HUES48 (cell line): ENCODE measurements around the gene PPP1CA.

ENCODE experiments used
- H3K27ac ChIP-seq: one replicate; pipeline ENCODE4 v1.7.0; 2013; ENCODE audit warnings: low read depth, low read length, inconsistent platforms
- H3K27me3 ChIP-seq: 2 replicates; pipeline ENCODE4 v1.6.1; 2013; ENCODE audit warnings: mild to moderate bottlenecking, low read length; ENCODE audit not compliant: control insufficient read depth, insufficient read depth
- H3K36me3 ChIP-seq: 2 replicates; pipeline ENCODE4 v1.6.1; 2013; ENCODE audit warnings: low read length; ENCODE audit not compliant: control insufficient read depth, insufficient read depth
- H3K4me1 ChIP-seq: 2 replicates; pipeline ENCODE4 v1.6.1; 2013; ENCODE audit warnings: mild to moderate bottlenecking, low read length; ENCODE audit not compliant: control insufficient read depth, insufficient read depth
- H3K4me3 ChIP-seq: 2 replicates; pipeline ENCODE4 v1.5.1; 2013; ENCODE audit warnings: mild to moderate bottlenecking, low read depth, low read length
- H3K9ac ChIP-seq: 2 replicates; pipeline ENCODE4 v1.6.1; 2013; ENCODE audit warnings: mild to moderate bottlenecking, low read depth, low read length, moderate library complexity
- H3K9me3 ChIP-seq: 2 replicates; pipeline ENCODE4 v1.6.1; 2013; ENCODE audit warnings: low read length; ENCODE audit not compliant: control insufficient read depth, insufficient read depth

PPP1CA gene

GRCh38 chr11:67387518-67387917, 14.1 kb downstream of the PPP1CA start:
- peaks cover 14% of the 10 kb centered on the region for H3K4me1 ChIP-seq
- H3K9me3 ChIP-seq, result no peaks in the 10 kb centered on the region
- H3K9ac ChIP-seq, result no peak overlapping the region
- no peak overlapping the region for H3K4me3 ChIP-seq
- no peaks in the 10 kb centered on the region for H3K27me3 ChIP-seq
- no peak overlapping the region for H3K27ac ChIP-seq
- no peaks in the 10 kb centered on the region for H3K36me3 ChIP-seq

- no peaks in the 10 kb centered on the region for H3K27me3 ChIP-seq
- H3K9me3 ChIP-seq, result no peaks in the 10 kb centered on the region
- H3K9ac ChIP-seq, result no peak overlapping the region
- H3K36me3 ChIP-seq, result no peaks in the 10 kb centered on the region
- H3K4me3 ChIP-seq, result no peak overlapping the region
- H3K4me1 ChIP-seq, result peaks cover 14% of the 10 kb centered on the region
- H3K27ac ChIP-seq, result no peak overlapping the region
Measured at GRCh38 chr11:67387069-67387468, 14.6 kb downstream of the PPP1CA start.

GRCh38 chr11:67384851-67385366, 16.7 kb downstream of the PPP1CA start:
- Histone ChIP-seq H3K9ac (no peak overlapping the region), H3K27ac (no peak overlapping the region)

GRCh38 chr11:67382276-67383136, 19.2 kb downstream of the PPP1CA start:
- no peak overlapping the region for H3K27ac ChIP-seq

More at GRCh38 chr11:67384851-67385366, 16.7 kb downstream of the PPP1CA start:
- no peaks in the 10 kb centered on the region for H3K36me3 ChIP-seq
- no peaks in the 10 kb centered on the region for H3K27me3 ChIP-seq
- H3K4me3 ChIP-seq, result no peak overlapping the region
- no peaks in the 10 kb centered on the region for H3K9me3 ChIP-seq
- H3K4me1 ChIP-seq, result peaks cover 14% of the 10 kb centered on the region

GRCh38 chr11:67381244-67381972, 20.2 kb downstream of the PPP1CA start:
- no peak overlapping the region for H3K4me3 ChIP-seq

More at GRCh38 chr11:67382276-67383136, 19.2 kb downstream of the PPP1CA start:
- Histone ChIP-seq H3K36me3 (no peaks in the 10 kb centered on the region), H3K4me1 (peaks cover 12% of the 10 kb centered on the region), H3K4me3 (no peak overlapping the region), H3K9ac (no peak overlapping the region), H3K27me3 (peaks cover 1% of the 10 kb centered on the region), H3K9me3 (no peaks in the 10 kb centered on the region)

GRCh38 chr11:67379061-67380058, 22.3 kb downstream of the PPP1CA start:
- no peak overlapping the region for H3K27ac ChIP-seq
- H3K9ac ChIP-seq, result no peak overlapping the region
- H3K9me3 ChIP-seq, result no peaks in the 10 kb centered on the region
- H3K4me1 ChIP-seq, result peaks cover 19% of the 10 kb centered on the region
- no peaks in the 10 kb centered on the region for H3K36me3 ChIP-seq
- H3K27me3 ChIP-seq, result peaks cover 31% of the 10 kb centered on the region
- H3K4me3 ChIP-seq, result no peak overlapping the region

More at GRCh38 chr11:67381244-67381972, 20.2 kb downstream of the PPP1CA start:
- Histone ChIP-seq H3K27ac (no peak overlapping the region), H3K4me1 (peaks cover 6% of the 10 kb centered on the region), H3K36me3 (no peaks in the 10 kb centered on the region), H3K9ac (no peak overlapping the region), H3K9me3 (no peaks in the 10 kb centered on the region), H3K27me3 (peaks cover 12% of the 10 kb centered on the region)

- Histone ChIP-seq H3K4me3 (no peak overlapping the region), H3K36me3 (no peaks in the 10 kb centered on the region), H3K9me3 (no peaks in the 10 kb centered on the region), H3K27me3 (peaks cover 33% of the 10 kb centered on the region), H3K9ac (no peak overlapping the region), H3K27ac (no peak overlapping the region), H3K4me1 (peaks cover 21% of the 10 kb centered on the region)
Measured at GRCh38 chr11:67378544-67378943, 23.1 kb downstream of the PPP1CA start.

GRCh38 chr11:67376873-67377808, 24.5 kb downstream of the PPP1CA start:
- no peak overlapping the region for H3K9ac ChIP-seq
- H3K4me3 ChIP-seq, result no peak overlapping the region
- peaks cover 19% of the 10 kb centered on the region for H3K4me1 ChIP-seq
- H3K27me3 ChIP-seq, result peaks cover 36% of the 10 kb centered on the region
- no peaks in the 10 kb centered on the region for H3K9me3 ChIP-seq
- no peaks in the 10 kb centered on the region for H3K36me3 ChIP-seq
- no peak overlapping the region for H3K27ac ChIP-seq

GRCh38 chr11:67376063-67376820, 25.4 kb downstream of the PPP1CA start:
- H3K4me3 ChIP-seq, result peak overlapping the region; percentile 53
- H3K9ac ChIP-seq, result no peak overlapping the region
- H3K36me3 ChIP-seq, result no peaks in the 10 kb centered on the region
- peaks cover 45% of the 10 kb centered on the region for H3K27me3 ChIP-seq
- no peaks in the 10 kb centered on the region for H3K9me3 ChIP-seq
- peak overlapping the region; percentile 92 for H3K27ac ChIP-seq
- H3K4me1 ChIP-seq, result peaks cover 27% of the 10 kb centered on the region
